PC-9 (cell line): ENCODE results near the gene TAS2R14. TPM values are rescaled to one million over a fixed set of nuclear protein-coding genes. Genes with fewer than 3 reads are reported as not detected.
A peak's percentile ranks its signal among the peaks of the same experiment; 100 is the strongest.

Experiments
- BruUV-seq: library from RNA; stranded (reverse); fragments of 400-500 nt; replicated peaks from 2 replicates; lab custom pipeline; 2021; lab: Mats Ljungman, UMichigan
- CTCF ChIA-PET: fragments of 300-600 bp; sonication (Branson Sonifier 250); formaldehyde crosslinking; loops from one replicate; lab custom pipeline; 2022; ENCODE audit warnings: antibody characterized with exemption; lab: Charles Lee
- POLR2A ChIA-PET: fragments of 300-600 bp; sonication (Branson Sonifier 250); formaldehyde crosslinking; loops from one replicate; lab custom pipeline; 2022; ENCODE audit warnings: antibody characterized with exemption; ENCODE audit not compliant: unreplicated experiment; lab: Charles Lee
- DNase-seq, 2 experiments: peaks; one replicate each; pipeline versions ENCODE4 v3.0.0 to v3.0.0-alpha.2; 2015 to 2022; ENCODE audit warnings: mixed read lengths in 1 of 2
- H2AFZ ChIP-seq: fragments of 200-600 bp; sonication (generic); 2 replicates; pipeline ENCODE4 v1.8.1; 2017; ENCODE audit warnings: antibody characterized with exemption
- H3F3A ChIP-seq: fragments of 200-600 bp; sonication (generic); 2 replicates; pipeline ENCODE4 v1.8.1; 2017; ENCODE audit warnings: antibody characterized with exemption, mild to moderate bottlenecking, low read depth; ENCODE audit not compliant: insufficient read depth
- H3K27ac ChIP-seq: fragments of 200-600 bp; sonication (generic); 2 replicates; pipeline ENCODE4 v1.6.1; 2016; ENCODE audit warnings: mixed run types
- H3K27me3 ChIP-seq: fragments of 200-600 bp; sonication (generic); 2 replicates; pipeline ENCODE4 v1.6.1; 2016; ENCODE audit warnings: low read depth, mixed run types; ENCODE audit not compliant: insufficient read depth
- H3K36me3 ChIP-seq: fragments of 200-600 bp; sonication (generic); 2 replicates; pipeline ENCODE4 v1.6.1; 2016; ENCODE audit warnings: low read depth, mixed run types
- H3K4me1 ChIP-seq: fragments of 200-600 bp; sonication (generic); replicated peaks from 2 replicates; pipeline ENCODE4 v1.6.1; 2016; ENCODE audit warnings: mixed run types; ENCODE audit not compliant: insufficient read depth
- H3K4me2 ChIP-seq: fragments of 200-600 bp; sonication (generic); 2 replicates; pipeline ENCODE4 v1.6.1; 2017; ENCODE audit warnings: mixed run types
- H3K4me3 ChIP-seq: fragments of 200-600 bp; sonication (generic); 2 replicates; pipeline ENCODE4 v1.6.1; 2016; ENCODE audit warnings: mixed run types
- H3K79me2 ChIP-seq: fragments of 200-600 bp; sonication (generic); 2 replicates; pipeline ENCODE4 v1.6.1; 2017; ENCODE audit warnings: low read depth, mixed run types
- H3K9me2 ChIP-seq: fragments of 200-600 bp; sonication (generic); 2 replicates; pipeline ENCODE4 v1.8.1; 2017; ENCODE audit warnings: mild to moderate bottlenecking; ENCODE audit not compliant: insufficient read depth
- H3K9me3 ChIP-seq: fragments of 200-600 bp; sonication (generic); 2 replicates; pipeline ENCODE4 v1.8.1; 2016; ENCODE audit warnings: low read depth; ENCODE audit not compliant: insufficient read depth
- H4K20me1 ChIP-seq: fragments of 200-600 bp; sonication (generic); 2 replicates; pipeline ENCODE4 v1.8.1; 2017; ENCODE audit not compliant: insufficient read depth
- EZH2 ChIP-seq: fragments of 200-600 bp; sonication (generic); IDR thresholded peaks from 2 replicates; pipeline ENCODE4 v1.8.0; 2017; ENCODE audit warnings: antibody characterized with exemption, low read depth
- intact Hi-C: fragments of 100-400 bp; cut with micrococcal nuclease; formaldehyde crosslinking; loops from one replicate; pipeline ENCODE4 v1.10.0; 2022; ENCODE audit not compliant: unreplicated experiment
- total RNA-seq: library from RNA; stranded (reverse); gene quantifications from 2 replicates; pipeline ENCODE4 v1.2.3, GENCODE V29; 2021
- TF ChIP-seq, protein P1 (sequence below): fragments of 200-600 bp; sonication (generic); conservative IDR thresholded peaks from 2 replicates; pipeline ENCODE4 v1.6.1; 2017; ENCODE audit warnings: mixed run types, antibody characterized with exemption, mild to moderate bottlenecking, moderate library complexity

TAS2R14 gene
- total RNA-seq, 1 experiment from 2014 or later: 3.3 TPM

DNA sequence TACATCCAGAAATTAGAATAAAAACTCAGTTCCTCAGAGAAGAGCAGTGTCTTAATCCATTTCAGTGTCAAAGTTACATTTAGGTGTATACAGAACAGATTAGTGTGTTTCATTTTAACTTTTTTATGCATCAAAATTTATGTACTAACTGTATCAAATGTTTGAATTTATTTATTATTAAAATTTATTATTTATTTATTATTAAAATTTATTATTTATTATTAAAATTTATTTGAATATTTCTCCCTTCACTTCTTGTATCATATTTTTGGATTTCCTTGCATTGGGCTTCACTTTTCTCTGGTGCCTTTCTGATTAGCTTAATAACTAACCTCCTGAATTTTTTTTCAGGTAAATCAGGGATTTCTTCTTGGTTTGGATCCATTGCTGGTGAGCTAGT is 2.3 kb upstream of the TAS2R14 start:
- H3K4me3 ChIP-seq: no peak overlapping the region
- no peaks in the 10 kb centered on the region for H3K79me2 ChIP-seq
- intact Hi-C loops: no loop called here
- POLR2A ChIA-PET: no interaction called here
- no peak for DNase-seq
- H3F3A ChIP-seq: peaks cover 8% of the 10 kb centered on the region; the same call in 1 of the 2 replicates
- H3K9me3 ChIP-seq: peaks cover 4% of the 10 kb centered on the region
- no TSS peak for BruUV-seq
- H4K20me1 ChIP-seq: no peaks in the 10 kb centered on the region
- peaks cover 32% of the 10 kb centered on the region for H3K4me1 ChIP-seq
- CTCF ChIA-PET: interaction anchor here (0.6 kb wide), 1 partner anchor 75 kb away, joined by 3 read pairs; no protein-coding TSS in a partner anchor
- H3K27me3 ChIP-seq: no peaks in the 10 kb centered on the region
- TF ChIP-seq, protein P1, sequence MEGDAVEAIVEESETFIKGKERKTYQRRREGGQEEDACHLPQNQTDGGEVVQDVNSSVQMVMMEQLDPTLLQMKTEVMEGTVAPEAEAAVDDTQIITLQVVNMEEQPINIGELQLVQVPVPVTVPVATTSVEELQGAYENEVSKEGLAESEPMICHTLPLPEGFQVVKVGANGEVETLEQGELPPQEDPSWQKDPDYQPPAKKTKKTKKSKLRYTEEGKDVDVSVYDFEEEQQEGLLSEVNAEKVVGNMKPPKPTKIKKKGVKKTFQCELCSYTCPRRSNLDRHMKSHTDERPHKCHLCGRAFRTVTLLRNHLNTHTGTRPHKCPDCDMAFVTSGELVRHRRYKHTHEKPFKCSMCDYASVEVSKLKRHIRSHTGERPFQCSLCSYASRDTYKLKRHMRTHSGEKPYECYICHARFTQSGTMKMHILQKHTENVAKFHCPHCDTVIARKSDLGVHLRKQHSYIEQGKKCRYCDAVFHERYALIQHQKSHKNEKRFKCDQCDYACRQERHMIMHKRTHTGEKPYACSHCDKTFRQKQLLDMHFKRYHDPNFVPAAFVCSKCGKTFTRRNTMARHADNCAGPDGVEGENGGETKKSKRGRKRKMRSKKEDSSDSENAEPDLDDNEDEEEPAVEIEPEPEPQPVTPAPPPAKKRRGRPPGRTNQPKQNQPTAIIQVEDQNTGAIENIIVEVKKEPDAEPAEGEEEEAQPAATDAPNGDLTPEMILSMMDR: no peak
- TF ChIP-seq EZH2: no peak
- no peaks in the 10 kb centered on the region for H3K36me3 ChIP-seq
- no peaks in the 10 kb centered on the region for H3K9me2 ChIP-seq
- H3K4me2 ChIP-seq: 0 out of 2 replicates have a peak overlapping the region, but pooled peaks have one; percentile 49
- H2AFZ ChIP-seq: no peak overlapping the region
- H3K27ac ChIP-seq: peak overlapping the region; percentile 87

DNA sequence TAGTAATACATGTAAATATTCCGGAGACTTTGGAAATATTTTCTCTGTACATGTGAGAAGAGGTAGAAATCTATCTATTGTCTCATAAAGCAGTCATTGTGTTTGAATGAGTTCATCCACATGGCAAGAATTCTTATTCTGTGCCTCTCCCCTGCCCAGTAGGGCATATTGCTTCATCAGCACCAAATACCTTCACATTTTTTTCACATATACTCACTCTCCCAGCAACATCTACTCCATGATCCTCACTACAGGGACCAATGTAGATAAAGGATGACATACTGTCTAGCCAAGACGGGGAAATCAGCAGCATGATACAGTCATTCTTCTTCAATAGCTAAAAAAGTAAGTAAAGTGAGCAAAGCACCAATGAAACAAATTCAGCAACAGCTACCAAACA is 1.3 kb upstream of the TAS2R14 start:
- Histone ChIP-seq H2AFZ (no peak overlapping the region), H4K20me1 (no peaks in the 10 kb centered on the region; the same call in 1 of the 2 replicates), H3F3A (peaks cover 8% of the 10 kb centered on the region; the same call in 1 of the 2 replicates), H3K27ac (no peak overlapping the region), H3K27me3 (no peaks in the 10 kb centered on the region), H3K79me2 (no peaks in the 10 kb centered on the region), H3K4me2 (no peak overlapping the region), H3K9me3 (peaks cover 4% of the 10 kb centered on the region), H3K36me3 (no peaks in the 10 kb centered on the region), H3K4me1 (peaks cover 32% of the 10 kb centered on the region), H3K4me3 (no peak overlapping the region), H3K9me2 (no peaks in the 10 kb centered on the region)
- intact Hi-C loops: no loop called here
- CTCF ChIA-PET: no interaction called here
- TF ChIP-seq, protein P1: no peak
- TF ChIP-seq EZH2: no peak
- POLR2A ChIA-PET: interaction anchor here (0.7 to 0.8 kb wide), 2 partner anchors 67 to 163 kb away, joined by 5 to 6 read pairs; no protein-coding TSS in a partner anchor
- BruUV-seq: no TSS peak
- DNase-seq: peak; percentile 4 to 62

DNA sequence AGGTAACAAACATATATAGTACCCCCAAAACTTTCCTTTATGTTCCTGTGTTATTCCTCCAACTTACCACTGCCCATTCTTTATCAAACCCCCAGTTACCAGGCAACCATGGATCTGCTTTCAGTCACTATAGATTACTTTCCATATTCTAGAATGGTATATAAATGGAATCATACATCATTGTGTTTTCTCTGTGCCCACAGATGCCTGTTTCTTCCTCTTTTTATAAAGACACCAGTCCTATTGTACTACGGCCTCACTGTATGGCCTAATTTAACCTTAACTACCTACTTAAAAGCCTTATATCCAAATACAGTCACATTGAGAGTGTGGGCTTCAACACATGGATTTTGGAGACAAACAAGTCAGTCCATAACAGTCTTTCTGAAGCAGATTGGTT is 2.6 kb downstream of the TAS2R14 start:
- TF ChIP-seq, protein P1: no peak
- no peak for TF ChIP-seq EZH2
- H3K36me3 ChIP-seq: no peaks in the 10 kb centered on the region
- BruUV-seq: no TSS peak
- H3K9me3 ChIP-seq: no peaks in the 10 kb centered on the region
- peaks cover 15% of the 10 kb centered on the region for H3K4me1 ChIP-seq
- H2AFZ ChIP-seq: no peak overlapping the region
- H4K20me1 ChIP-seq: no peaks in the 10 kb centered on the region; the same call in 1 of the 2 replicates
- no peaks in the 10 kb centered on the region for H3K27me3 ChIP-seq
- no peak for DNase-seq
- CTCF ChIA-PET: no interaction called here
- no peak overlapping the region for H3K4me3 ChIP-seq
- H3K9me2 ChIP-seq: no peaks in the 10 kb centered on the region
- H3K4me2 ChIP-seq: no peak overlapping the region
- POLR2A ChIA-PET: no interaction called here
- intact Hi-C loops: no loop called here
- no peak overlapping the region for H3K27ac ChIP-seq
- H3K79me2 ChIP-seq: no peaks in the 10 kb centered on the region
- peaks cover 2% of the 10 kb centered on the region; the same call in 1 of the 2 replicates for H3F3A ChIP-seq
